CD4-positive, alpha-beta T cell treated with Interleukin-17A for 4 hours (primary cell): Measurements from ENCODE around the gene SOX12.

ENCODE experiments used
- DNase-seq: peaks from one replicate; pipeline ENCODE4 v3.0.0-alpha.2; 2020; ENCODE audit warnings: mixed read lengths

Gene SOX12

DNA sequence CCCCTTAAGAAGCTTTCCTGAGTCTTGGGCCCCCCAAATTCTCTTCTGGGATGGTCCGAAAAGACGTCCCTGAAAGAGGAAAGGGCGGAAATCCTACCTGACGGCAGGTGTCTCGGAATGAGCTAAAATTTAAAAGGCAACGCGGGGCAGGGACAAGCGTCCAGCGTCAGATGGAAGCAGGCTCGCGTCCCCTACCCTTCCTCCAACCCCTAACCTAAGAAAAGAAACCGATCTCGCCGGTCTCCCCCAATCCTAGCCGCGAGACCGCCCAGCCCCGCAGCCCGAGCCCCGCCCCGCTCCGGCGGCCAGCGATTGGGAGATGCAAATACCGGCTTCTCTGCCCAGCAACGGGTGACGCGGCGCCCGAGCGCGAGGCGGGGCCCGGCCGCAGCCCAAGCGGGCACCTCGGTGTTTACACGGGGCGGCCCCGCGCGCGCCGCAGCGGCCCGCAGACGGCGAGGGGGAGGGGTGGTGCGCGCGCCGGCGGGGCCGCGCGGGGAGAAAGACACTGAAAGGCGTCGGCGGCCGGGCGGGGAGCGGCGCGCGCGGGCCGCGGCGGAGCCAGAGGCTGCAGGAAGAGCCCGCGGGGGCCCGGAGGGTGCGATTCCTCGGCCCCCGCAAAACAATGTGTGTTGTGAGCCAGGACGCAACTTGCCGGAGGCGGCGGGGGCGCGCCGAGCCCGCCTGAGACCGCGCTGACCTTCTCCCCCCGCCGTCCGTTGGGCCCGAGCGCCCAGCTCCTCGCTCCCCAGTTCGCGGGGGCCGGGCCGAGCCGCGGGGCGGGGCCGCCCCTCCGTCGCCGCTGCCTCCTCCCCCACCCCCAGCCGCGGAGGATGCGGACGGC lies at the start of gene SOX12:
TSS of gene SOX12 (plus strand) at position 508 of the 844 bp plus-strand sequence. CDS start 373 bp downstream, outside the sequence.
- peak; percentile 98 for DNase-seq

DNA sequence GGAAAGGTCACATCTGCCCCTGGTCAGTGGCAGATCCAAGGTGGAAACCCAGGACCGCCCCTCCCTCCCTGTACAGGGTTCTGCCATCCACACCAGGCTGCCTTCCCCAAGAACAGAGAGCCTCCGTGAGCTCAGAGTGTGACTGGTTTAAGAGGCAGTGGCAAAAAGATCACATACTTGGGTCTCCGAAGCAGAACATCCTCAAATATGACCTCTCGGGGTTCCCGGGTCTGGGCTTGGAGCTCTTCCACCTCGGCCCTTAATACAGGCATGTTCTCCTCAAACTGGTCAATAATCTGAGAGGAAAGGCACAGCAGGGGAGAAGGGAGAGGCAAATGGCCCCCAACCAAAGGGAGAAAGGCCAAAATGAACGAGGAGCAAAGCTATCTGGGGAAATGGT lies 49.6 kb upstream of the SOX12 start:
- no peak for DNase-seq

DNA sequence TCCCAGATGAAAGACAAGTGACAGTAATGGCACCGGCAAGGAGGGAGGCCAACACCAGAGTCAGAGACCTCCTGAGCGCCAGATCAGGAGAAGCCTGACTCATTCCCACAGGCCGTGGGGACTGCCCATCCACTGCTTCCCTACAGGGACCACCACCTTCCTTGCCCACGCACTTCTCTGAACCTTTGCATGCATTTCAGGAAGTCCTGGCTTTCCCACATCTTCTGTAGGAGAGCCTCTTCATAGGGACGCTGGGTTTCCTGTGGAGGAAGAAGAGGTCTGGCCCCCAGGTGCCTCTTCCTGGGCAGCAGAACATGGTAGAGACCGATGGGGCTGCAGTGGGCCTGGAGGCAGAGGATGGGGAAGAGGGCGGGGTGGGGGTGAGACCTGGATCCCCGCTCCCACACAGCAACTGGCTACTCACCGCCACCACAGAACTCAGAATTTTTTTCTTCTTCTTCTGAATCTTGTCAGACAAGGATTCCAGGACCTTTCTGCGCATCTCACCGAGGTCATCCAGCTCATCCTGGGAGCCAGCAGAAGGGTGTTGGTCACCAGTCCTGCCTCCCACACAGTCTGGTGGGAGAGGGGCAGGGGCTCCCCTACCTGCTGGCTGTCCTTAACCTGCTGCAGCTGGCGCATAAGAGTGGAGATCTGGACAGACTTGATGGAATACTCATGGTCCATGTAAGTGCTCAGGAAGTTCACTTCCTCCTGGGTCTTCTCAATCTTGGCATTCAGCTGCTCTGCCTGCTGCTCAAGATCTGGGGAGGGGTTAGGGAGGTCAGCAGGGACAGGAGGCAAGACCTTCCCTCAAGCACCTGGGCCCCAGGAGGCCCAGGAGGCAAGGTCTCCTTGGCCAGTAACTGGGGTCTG lies 48.5 kb upstream of the SOX12 start:
- DNase-seq: no peak

DNA sequence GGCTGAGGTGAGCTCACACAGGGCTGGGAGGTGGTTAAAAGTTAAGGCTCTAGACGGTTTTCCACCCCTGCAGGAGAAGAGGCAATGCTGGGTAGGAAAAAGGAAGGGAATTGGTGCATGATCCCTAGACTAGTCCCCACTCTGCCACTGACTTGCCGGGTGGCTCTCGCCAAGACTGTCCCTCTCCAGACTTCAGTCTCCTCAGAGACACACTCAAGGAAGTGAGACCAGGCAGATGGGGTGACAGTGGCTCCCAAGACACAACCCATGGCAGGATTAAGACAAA lies 47.9 kb upstream of the SOX12 start:
- DNase-seq: no peak

DNA sequence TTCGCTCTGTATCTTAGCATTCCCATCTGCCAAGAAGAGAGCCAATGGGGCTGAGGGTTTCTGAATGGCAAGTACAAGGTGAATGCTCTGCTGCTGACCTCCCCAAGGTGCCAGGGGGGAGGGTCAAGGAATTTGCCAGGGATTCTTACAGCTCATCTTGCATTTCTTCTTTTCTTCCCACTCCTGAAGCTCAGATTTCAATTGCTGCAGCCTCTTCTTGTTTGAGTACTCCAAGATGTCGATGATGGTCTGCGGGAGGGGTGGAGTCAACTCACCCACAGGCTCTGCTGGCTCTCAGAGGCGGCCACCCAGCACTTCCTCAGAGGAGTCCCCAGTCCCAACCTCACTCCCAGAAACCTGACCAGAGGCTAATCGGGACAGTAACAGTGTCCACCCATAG lies 47.2 kb upstream of the SOX12 start:
- DNase-seq: no peak

DNA sequence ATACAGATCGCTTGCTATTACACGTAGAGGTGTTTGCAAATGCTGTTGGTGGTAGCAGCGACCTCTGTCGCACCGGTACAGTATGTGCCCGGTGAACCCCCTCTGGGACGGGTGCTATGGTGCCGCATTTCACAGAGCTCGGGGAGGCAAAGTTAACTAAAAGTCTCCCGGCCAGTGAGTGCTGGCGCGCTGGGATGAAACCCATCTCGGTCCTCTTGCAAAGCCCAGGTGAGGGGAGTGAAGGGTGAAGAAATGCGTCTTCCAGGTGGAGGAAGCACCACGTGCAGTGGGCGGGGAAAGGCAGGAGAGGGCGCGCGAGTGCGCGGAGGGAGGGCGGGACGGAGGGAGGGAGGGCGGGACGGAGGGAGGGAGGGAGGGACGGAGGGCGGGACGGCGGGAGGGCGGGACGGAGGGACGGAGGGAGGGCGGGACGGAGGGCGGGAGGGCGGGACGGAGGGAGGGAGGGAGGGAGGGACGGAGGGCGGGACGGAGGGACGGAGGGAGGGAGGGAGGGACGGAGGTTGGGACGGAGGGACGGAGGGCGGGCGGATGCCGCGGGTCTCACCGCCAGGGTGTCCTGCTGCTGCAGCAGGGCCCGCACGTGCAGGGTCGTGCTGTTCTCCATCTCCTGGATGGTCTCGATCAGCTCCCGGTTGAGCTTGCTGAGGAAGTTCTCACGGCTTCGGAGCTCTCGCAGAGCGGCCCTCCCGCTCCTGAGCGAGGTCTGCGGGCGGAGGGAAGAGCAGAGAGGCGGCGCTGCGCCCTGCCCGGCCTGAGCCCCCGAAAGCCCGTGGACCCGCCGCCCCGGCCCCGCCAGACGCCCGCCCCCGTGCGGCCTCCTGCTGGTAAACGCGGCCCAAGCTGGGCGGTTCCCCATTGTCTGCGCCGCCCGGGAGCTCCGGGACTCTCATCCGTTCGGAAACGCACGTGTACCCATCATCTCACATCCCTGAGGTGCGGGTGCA lies 46.5 kb upstream of the SOX12 start:
- DNase-seq: no peak

DNA sequence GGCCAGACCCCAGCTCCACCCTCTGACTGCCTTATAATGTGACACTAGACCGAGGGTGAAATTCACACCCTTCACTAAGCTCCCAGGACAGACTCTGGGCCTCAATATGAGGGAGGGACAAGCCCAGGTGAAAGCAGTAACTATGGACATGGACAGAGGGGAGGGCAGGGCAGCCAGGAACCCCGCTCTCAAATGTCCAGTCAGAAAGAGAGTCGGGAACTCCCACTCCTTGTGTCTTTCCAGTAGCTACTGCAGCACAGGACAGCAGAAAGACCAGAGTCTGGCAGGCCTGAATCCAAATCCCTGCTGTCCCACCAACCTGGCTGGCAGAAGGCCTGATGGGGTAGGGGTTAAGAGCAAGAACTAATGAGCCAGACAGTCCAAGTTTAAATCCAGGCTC lies 41.2 kb upstream of the SOX12 start:
- DNase-seq: no peak

DNA sequence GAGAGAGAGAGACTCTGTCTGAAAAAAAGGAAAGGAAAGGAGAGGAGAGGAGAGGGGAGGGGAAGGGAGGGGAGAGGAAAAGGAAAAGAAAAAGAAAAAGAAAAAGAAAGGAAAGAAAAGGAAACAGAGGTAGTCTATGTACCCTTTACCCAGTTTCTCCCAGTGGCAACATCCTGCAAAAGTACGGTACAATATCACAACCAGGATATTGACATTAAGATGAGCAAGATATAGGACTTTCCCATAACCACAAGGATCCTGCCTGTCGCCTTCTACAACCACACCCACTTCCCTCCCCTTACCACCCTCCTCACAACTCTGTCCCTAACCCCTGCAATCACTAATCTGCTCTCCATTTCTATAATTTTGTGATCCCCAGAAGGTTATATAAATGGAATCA lies 38.8 kb upstream of the SOX12 start:
- DNase-seq: no peak

DNA sequence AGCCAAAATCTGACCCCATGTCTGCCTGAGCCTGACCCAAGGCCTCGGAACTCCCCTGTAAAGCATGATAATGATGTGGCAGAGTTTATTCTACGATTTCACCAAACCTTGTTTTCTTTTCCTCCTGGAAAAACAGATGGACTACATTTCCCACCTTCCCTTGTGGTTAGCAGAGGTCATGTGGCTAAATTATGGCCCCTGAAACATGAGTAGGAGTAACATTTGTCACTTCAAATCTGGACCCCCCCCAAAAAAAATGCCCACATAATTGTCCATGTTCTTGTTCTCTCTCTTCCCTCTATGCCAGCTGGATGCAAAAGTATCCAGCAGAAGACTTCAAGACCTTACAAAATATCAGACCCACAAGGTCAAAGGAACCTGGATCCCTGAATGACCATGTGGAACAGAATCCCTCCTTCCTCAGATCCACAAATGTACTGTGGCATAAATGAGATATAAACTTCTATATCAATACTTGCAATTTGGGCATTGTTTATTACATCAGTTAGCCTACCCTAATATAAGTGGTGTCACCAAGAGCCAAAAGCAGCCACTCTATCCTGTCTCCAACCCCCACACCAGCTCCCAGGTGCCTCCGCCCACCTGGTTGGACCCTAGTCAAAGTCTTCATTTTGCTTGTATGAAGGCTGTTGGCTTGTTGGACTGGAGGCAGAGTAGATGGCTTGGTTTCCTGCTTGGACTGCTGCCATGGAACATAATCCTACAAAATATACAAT lies 36.2 kb upstream of the SOX12 start:
- DNase-seq: no peak

DNA sequence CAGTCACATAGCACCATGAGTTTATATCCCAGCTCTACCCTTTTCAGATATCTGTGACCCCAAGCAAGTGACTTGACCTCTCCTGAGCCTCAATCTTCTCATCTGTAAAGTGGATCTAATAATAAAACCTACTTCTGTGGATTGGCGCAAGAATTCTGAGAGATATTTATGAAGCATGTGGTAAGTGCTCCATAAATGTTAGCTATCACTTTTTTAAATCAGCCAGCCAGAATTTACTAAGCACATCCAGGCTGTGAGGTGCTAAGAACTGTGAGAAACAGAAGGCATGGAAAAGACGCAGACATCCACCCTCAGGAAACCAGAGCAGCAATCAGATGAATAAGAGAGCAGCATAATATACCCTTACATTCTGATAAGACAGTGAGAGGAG lies 35.7 kb upstream of the SOX12 start:
- DNase-seq: no peak

DNA sequence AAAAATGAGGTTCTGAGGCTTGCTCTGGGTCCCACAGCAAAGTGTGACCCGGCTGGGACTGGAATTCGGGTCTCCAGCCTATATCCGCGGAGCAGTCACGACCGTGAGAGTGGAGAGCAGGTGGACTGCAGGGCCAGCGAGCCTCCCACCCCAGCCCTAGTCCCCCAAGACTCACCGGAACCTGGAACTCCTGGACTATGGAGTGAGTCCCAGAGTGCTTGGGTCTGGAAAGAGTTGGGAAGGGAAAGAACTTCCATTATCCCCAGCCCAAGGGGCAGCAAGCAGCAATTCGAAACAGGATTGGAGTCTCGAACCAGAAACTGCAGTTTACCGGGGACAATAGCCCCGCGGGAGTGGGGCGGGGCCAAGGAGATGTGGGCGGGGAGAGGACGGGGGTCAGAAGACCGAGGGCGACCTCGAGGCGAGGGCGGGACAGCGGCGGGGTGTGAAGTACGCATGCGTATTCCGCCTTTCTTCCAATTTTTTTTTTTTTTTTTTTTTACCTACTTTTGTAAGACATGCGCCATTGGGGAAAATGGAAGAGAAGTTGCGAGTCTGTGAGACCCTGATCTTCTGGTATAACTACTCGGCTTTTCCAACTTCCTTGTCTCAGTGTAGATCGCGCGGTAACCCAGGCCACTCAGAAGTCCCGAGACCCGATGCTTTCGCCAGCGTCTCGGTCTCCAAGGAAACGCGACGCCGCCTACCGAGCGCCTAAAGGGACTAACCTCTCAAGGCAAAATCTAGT lies 35.1 kb upstream of the SOX12 start, which contains the start of gene C20orf96:
TSS of gene C20orf96 (minus strand) at position 667 of the 748 bp plus-strand sequence. CDS start at position 527, 140 bp downstream.
- DNase-seq: peak; percentile 95

DNA sequence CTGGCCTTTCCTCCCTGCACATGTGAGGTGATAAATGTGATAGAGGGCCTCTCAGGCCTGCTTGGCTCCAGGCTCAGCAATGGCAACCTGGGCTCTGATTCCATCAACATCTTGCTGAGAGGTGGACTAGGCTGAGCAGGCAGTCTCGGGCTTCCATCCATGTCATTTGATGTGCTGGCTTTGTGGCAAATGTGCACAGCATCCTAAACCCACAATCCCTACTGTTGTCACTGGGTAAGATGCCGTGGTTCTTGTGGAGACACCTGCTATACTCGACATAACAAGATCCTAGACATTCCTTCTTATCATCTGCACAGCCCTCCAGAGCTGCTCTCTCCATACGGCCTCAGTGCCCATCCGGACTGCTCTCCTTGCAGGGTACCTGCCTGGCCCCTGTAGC lies 30.8 kb upstream of the SOX12 start:
- no peak for DNase-seq

DNA sequence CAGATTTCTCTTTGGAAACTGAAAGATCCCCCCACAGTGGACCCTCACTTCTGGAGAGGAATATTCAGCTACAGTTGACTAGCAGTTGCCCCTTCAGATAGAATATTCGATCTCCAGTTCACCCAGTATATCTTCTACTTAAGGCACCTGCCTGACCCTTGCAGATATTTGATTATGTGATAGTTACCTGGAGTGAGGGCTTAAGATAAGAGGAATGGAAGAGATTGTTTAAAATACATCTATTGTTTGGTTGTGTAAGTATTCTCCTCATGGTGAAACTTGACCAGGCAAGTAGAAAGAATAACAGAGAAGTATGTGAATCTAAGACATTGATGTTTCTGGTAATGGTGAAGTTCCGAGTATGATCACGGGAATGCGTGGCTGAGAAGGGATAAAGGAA lies 29.5 kb upstream of the SOX12 start:
- DNase-seq: no peak

DNA sequence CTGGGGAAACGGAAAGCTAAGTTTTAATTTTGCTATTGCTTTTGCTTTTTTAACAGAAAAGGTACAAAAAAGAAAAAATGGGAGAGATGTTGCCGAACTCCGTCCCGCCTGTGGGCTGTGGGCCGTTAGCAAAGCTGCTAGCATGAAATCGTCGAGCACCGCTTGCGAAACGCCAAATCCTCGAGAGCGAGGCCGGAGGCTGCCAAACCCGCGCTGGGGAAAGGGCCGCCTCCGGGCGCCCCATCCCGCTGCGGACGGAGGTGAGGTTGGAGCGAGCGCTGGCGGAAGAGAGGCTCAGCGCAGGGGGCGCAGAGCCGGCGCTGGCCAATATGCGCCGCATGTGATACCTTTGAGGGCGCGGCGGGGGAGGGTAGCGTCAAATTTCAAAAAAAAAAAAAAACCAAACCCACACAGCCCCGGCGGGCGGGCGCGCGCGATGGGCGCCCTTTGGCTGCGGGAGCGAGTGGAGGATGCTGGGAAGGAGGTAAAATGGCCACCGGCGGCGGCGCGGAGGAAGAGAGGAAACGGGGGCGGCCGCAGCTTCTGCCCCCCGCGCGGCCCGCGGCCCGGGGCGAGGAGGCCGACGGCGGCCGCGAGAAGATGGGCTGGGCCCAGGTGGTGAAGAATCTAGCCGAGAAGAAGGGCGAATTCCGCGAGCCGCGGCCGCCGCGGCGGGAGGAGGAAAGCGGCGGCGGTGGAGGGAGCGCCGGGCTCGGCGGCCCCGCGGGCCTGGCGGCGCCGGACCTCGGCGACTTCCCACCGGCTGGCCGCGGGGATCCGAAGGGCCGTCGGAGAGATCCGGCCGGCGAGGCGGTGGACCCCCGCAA lies 28.0 kb upstream of the SOX12 start, which contains the start of gene ZCCHC3:
TSS of gene ZCCHC3 (plus strand) at position 473 of the 827 bp plus-strand sequence. CDS start at position 490, 17 bp downstream.
- DNase-seq: peak; percentile 89

DNA sequence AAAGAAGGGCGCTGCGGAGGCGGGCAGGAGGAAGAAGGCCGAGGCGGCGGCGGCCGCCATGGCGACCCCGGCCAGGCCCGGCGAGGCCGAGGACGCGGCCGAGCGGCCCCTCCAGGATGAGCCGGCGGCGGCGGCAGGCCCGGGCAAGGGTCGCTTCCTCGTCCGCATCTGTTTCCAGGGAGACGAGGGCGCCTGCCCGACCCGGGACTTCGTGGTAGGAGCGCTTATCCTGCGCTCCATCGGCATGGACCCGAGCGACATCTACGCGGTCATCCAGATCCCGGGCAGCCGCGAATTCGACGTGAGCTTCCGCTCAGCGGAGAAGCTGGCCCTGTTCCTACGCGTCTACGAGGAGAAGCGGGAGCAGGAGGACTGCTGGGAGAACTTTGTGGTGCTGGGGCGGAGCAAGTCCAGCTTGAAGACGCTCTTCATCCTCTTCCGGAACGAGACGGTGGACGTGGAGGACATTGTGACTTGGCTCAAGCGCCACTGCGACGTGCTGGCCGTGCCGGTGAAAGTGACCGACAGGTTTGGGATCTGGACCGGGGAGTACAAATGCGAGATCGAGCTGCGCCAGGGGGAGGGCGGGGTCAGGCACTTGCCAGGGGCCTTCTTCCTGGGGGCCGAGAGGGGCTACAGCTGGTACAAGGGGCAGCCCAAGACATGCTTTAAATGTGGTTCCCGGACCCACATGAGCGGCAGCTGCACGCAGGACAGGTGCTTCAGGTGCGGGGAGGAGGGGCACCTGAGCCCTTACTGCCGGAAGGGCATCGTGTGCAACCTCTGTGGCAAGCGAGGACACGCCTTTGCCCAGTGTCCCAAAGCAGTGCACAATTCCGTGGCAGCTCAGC lies 27.2 kb upstream of the SOX12 start:
- DNase-seq: peak; percentile 60

DNA sequence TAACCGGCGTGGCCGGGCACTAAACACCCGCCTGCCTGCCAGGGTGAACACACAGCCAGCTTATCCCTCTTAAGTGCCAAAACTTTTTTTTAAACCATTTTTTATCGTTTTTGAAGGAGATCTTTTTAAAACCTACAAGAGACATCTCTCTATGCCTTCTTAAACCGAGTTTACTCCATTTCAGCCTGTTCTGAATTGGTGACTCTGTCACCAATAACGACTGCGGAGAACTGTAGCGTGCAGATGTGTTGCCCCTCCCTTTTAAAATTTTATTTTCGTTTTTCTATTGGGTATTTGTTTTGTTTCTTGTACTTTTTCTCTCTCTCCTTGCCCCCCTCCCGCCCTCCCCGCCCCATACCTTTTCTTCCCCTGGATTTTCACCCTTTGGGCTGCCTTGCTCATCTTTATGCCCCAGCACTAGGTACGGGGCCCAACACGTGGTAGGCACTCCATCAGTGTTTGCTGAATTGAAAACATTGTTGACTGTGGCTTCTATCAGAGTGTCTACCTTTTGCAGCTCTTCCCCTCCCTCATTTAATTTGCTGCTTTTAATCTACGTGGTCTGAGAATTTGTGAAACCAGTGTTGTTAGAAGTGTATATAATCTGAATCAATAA lies 26.5 kb upstream of the SOX12 start:
- no peak for DNase-seq

DNA sequence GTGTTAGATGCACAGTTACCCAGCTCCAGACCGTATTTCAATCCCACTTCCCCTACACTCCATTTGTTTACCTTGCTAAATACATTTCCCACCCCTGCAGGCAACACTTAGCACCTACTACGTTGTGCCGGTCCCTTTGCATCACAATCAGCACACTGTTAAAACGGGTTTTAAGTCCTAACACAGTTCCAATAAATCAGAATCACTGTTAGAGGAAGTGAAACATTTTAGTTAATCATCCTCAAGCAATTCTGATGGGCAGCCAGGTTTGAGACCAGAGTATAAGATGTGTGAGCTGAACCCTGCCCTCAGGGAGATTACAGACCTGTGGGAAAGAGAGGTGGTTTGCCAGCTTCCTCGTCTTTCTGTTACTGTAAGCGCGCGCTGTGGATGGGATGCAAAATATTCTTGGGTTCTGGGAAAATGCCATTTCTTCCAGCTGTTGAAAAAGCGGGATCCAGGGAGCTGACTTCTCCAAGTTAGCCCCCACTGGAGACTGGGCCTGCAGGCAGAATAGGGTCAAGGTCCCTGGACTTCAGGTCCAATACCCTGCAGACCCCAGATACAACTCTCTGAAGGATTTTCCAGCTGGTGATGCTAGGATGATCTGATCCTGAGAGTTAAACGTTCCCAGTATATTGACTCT lies 24.9 kb upstream of the SOX12 start:
- DNase-seq: no peak
